GM20431 (cell line): ENCODE results near the gene RBM20.
"Not testable (repeated sequence)": the region's sequence is repeated elsewhere in the genome, so short reads cannot be mapped to it uniquely, and the experiment has no call there.

Source experiments
- in situ Hi-C: fragments of 300-500 bp; cut with MseI, MboI; formaldehyde crosslinking; loops from one replicate; pipeline ENCODE4 v1.15.0; 2020; ENCODE audit warnings: low sequenced_read_pairs; ENCODE audit not compliant: unreplicated experiment

RBM20 gene

DNA sequence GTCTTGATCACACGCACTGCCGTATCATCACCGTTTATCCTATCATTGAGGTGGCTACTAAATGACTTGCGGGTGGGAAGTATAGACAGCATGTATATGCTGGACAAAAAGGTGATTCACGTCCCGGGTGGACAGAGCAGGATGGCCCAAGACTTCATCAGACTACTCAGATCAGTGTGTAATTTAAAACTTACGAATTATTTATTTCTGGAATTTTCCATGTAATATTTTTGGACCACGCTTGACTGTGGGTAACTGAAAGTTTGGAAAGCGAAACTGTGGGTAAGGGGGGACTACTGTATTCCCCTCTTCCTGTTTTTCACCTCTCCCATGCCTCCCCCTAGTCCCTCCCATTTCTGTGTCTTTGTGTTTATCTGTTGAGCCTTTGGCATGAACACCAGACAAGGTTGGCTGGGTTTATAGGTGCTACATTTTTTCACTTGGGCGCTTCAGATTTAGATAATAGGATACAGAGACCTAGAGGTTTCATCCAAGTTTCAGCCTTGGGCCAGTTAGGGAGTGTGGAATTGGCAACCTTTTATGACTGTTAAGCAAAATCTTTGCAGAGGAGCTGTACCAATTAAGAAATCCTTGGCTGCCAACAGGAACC is 55.8 kb downstream of the RBM20 start:
- in situ Hi-C loops = no loop called here

DNA sequence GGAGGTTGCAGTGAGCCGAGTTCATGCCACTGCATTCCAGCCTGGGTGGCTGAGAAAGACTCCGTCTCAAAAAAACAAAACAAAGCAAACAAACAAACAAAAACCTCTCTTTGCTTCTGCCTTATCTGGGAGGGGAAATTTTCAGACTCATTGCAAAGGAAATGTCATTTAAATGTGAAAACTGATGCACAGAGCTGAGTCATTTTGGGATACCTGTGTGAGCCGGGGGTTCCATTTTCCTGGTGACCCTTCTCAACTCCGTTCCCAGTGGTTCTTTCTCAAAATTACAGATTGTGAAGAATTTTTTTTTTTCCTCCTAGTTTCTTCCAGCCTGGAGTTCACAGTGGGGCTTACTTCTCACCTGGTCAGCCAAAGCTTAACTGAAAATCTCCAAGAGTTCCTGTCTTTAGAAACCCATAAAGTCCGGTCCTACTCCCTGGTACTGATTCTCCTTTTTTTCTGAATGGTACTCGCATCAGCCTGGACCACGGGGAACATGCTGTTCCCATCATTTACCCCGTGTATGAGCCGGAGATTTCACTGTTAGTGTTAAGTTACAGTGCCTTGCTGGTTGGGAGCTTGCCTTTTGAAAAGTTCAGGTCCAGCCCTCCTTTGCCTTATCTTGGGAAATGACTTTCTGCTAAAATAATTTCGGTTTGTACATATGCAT is 56.9 kb downstream of the RBM20 start:
- in situ Hi-C loops = no loop called here

DNA sequence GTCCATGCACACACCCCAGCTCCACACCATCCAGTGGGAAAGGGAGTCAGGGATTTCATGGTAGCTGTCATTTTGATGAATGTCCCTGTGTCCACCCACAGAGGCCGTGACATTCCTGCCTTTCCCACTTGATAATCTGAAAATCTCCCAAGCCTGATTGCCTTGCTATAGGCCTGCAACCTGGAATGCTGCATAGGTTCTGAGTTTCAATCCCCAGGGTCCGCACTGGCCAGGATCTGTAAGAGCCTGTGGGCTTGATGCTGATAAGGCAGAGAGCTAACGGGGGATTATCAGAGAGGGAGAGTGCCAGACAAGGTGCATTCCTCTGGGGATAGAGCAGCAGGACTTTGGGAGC is 57.5 kb downstream of the RBM20 start:
- in situ Hi-C loops = no loop called here

DNA sequence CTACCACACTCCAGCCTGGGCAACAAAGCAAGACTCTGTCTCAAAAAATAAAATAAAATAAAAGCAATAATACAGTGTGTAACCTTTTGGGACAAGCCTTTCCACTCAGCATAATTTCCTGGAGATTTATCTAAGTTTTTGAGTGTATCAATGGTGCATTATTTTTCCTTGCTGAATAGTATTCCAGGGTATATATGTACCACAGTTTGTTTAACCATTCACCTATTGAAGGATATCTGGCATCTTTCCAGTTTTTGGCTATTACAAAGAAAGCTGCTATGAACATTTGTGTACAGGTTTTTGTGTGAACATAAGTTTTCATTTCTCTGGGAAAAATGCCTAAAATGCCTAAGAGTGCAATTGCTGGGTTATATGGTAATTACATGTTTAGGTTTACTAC is 59.9 kb downstream of the RBM20 start:
- in situ Hi-C loops = no loop called here

DNA sequence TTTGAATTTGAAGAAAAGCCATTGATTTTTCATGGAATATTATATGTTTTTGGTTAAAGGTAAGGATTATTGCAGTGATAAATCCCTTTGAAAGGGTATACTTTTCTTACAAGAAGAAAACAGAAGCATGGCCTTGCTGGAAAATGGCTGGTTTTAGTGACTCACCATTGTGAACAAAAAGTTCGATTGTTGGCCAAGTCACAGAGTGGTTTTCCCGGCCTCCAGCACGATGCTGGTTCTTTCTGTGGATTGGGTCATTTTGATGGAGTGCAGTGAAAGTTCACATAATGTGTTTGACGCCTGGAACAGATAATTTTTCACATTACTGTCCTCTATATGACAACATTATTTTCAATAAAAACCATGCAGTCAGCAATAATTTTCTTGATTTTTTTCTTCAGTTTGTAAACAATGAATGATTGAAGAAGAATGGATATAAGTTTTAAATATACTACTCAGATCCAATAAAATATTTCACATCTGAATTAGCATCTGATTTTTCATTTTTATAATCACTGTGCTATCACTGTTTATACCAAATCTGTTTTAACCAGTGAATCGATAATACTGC is 60.9 kb downstream of the RBM20 start:
- in situ Hi-C loops = no loop called here

- in situ Hi-C loops = not testable (repeated sequence)
Observed at GRCh38 chr10:110705596-110705995, 61.5 kb downstream of the RBM20 start.

DNA sequence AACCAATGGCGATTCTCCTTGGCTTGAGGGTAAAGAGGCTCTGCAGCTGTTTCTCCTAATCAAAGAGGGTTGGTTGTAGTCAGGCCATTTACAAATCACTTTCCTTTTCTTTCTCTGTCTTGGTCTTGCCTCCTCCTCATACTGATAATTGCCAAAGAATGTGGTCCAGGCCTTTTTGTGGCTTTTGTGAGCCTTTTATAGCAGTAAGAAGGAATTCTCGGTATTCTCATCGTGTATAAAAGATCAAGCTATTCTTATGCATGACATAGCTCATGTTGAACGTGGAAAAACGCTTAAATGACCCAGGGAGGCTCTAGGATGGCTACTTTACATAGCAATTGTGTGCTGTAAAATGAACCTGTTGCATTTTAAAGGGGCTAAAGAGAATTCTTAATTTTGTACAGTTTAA is 62.6 kb downstream of the RBM20 start:
- in situ Hi-C loops = no loop called here

GRCh38 chr10:110708776-110709443 is 64.8 kb downstream of the RBM20 start:
- in situ Hi-C loops = no loop called here

- in situ Hi-C loops = no loop called here
Observed at GRCh38 chr10:110709444-110709828, 65.3 kb downstream of the RBM20 start.

DNA sequence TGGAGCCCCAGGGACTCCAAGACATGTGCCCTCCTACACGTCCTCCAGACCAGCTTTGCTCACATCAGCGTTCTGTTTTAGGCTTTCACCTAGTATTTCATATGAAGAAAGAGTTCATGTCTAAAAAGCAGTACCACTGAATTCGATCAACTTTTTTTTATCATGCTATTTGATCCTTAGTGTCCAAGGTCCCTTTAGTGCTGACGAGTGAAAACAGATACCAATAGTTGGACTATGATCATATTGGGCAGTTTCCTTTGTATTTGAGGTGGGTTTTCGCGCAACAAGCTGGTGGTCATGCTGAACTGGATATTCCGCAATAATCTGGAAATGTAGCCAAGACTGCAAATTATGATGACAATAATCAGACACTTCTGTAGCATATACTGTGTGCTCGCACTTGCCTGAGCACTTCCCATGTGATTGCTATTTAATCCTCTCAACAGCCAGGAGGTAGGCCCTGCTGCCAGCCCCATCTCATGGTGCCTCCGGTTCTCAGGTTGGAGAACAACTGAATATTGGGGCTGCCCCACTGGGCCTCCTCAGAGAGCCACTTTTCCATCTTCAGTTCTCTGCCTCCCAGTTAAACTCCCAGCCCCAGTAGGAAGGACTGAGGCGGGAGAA is 65.9 kb downstream of the RBM20 start:
- in situ Hi-C loops = no loop called here

- in situ Hi-C loops = no loop called here
Observed at GRCh38 chr10:110710621-110711020, 66.5 kb downstream of the RBM20 start.

GRCh38 chr10:110711382-110711781 is 67.2 kb downstream of the RBM20 start:
- in situ Hi-C loops = no loop called here

- in situ Hi-C loops = no loop called here
Observed at GRCh38 chr10:110714356-110714755, 70.2 kb downstream of the RBM20 start.

DNA sequence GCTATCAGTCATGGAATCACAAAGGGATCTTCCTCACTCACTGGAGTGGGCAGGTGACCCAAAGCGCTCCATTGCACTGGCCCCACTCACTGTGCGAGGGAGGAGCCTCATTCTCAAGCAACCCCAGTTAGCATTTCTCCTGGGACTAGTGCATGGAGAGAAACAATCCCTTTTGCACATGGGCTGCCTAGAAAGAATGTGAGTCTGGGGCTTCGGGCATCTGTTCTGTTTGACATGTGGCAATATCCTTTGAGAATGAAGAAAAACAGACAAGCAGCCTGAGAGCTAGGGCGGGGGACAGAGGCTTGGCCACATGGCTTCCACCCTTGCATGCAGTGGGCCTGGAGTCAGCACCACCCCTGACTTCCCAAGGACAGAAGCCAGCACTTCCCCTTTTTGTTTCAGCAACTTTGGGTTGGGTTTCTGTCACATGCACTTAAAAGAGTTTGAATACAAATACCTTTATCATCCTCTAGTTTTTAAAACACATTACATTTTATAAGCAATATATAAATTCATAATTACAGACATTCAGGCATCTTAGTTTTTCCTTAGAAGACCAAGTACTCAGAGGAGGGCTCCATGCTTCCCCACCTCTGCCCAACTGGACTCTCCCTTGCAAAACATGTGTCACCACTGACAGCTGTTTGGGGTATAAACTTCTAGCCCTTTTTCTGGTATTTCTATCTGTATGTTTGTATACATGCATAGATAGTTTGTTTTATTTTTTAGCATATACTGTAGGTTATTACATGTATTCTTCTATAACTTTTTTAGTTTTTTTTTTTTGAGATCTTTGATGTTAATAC is 73.8 kb downstream of the RBM20 start:
- in situ Hi-C loops = no loop called here

DNA sequence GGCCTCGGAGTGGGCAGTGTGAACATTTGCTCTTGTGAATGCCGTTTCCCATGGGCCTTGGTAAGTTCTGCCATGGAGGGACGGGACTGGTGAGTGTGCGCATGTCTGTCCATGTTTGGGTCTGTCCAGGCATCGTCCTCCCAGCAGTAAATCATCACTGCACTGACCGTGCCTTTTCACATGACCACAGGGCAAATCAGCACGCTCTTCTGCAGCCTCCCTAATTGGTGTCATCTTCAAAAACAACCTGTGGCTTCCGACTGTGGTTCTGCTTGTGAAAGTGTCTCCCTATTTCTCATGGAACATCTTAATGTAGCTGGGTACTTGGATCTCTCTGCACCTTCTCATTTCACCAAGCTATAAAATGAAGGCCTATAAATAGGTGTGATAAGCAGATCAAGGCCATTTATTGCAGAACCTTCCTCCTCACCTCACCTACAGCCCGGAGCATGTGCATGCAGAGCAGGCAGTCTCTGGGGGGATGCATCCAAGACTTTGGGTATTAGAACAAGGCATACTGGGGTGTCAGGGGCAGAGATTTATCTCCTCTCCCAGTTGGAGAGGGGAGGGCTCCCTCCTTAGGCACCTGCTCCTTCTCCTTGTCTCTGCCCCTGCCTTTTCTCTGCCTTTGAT is 77.4 kb downstream of the RBM20 start:
- in situ Hi-C loops = no loop called here

DNA sequence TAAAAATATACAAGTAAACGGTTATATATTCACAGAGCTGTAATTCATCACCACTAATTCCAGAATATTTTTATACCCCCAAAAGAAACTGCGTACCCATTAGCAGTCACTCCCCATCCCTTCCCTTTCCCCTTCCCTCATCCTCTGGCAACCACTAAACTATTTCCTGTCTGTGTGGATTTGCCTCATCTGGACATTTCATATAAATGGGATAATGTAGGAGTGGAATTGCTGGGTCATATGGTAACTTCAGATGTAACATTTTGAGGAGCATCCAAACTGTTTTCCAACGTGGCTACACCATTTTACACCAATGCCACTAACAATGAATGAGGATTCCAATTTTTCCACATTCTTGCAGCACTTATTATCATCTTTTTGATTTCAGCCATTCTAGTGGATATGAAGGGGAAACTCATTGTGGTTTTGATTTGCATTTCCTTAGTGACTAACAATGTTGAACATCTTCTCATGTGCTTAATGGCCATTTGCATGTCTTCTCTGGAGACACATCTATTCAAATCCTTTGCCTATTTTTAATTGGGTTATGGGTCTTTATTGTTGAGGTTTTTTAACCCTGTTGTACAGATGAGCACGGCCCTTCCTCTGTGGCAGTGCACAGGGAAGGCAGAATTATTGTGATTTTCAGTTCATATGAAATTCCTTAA is 79.2 kb downstream of the RBM20 start:
- in situ Hi-C loops = no loop called here

GRCh38 chr10:110724116-110724921 is 80.2 kb downstream of the RBM20 start:
- in situ Hi-C loops = no loop called here

DNA sequence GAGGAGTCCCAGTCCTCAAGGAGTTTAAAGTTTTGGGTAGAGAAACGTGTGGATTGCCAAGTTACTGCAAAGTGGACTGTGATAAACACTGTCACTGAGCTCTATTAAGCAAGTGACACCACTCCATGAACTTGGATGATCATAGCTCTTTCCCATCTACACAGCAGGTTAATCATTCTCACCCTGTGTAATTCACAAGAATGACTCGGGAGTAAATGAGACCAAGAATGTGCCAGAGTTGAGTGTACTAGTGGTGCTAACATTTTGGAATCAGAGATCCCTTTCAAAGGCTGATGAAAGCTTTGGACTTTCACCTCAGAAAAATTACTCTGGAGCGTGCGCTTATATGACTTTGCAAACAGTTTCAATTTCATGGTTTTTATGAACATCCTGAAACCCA is 80.8 kb downstream of the RBM20 start:
- in situ Hi-C loops = no loop called here
